SK-N-MC (cell line): Measurements from ENCODE around the gene CCDC102A.

Experiments used
- EZH2 ChIP-seq: fragments of 200-600 bp; sonication (generic); IDR thresholded peaks from one replicate; pipeline ENCODE4 v1.6.1; 2017; ENCODE audit warnings: antibody characterized with exemption
- POLR2AphosphoS5 ChIP-seq: IDR thresholded peaks from 2 replicates; pipeline ENCODE4 v1.6.1; 2012; ENCODE audit warnings: mild to moderate bottlenecking, low read depth, low read length, borderline replicate concordance

GRCh38 chr16:57563761-57564160, 27.4 kb upstream of the CCDC102A start:
- TF ChIP-seq POLR2AphosphoS5 = no peak
- no peak for TF ChIP-seq EZH2
